ENCODE results near the gene CDKL2. TPM values are rescaled to one million over a fixed set of nuclear protein-coding genes. Genes with fewer than 3 reads are reported as not detected.

The CDKL2 gene
- total and polyA plus RNA-seq, 9 of the 15 experiments (the other 6 are each of a cell fraction or from before 2014, with no cell fraction given) = 0.01 to 0.16 TPM; not detected in 7

GRCh38 chr4:75660491-75660890 lies 30.2 kb upstream of the CDKL2 start:
- ATAC-seq (no peak), DNase-seq (ENCODE audit: extremely low read depth in 1 of 4, low spot score in 3 of 4) (no peak), FAIRE-seq (no peak)
- WGBS (ENCODE audit: insufficient coverage, low coverage, missing lambda C conversion rate) = 84% methylated on average over 2 of the region's 2 CpGs
- Histone ChIP-seq H3K27ac (ENCODE audit: extremely low read depth, low read depth, low read length) (no peak overlapping the region), H3K4me2 (ENCODE audit: insufficient read depth, low read length) (no peak overlapping the region), H3K79me2 (ENCODE audit: control insufficient read depth, insufficient read depth, low read length) (peaks cover 74% of the 10 kb centered on the region), H3K4me1 (replicated peaks in 1 of 2; ENCODE audit: control insufficient read depth in 2 of 2, insufficient read depth in 2 of 2, low read length in 2 of 2) (0 out of 5 replicates have a peak, but pooled peaks cover 0 to 3% of the 10 kb centered on the region in 2 experiments), H3K36me3 (ENCODE audit: control insufficient read depth, insufficient read depth, low read length) (peaks cover 74% of the 10 kb centered on the region), H2AFZ (ENCODE audit: low read depth, low read length) (no peak overlapping the region), H3K9ac (ENCODE audit: insufficient read depth in 1 of 2, low read depth in 2 of 2, low read length in 2 of 2) (no peak overlapping the region), H3K9me3 (replicated peaks; ENCODE audit: control insufficient read depth, insufficient read depth, low read depth, low read length) (no peaks in the 10 kb centered on the region), H3K27me3 (ENCODE audit: control insufficient read depth in 2 of 2, insufficient read depth in 2 of 2, low read length in 2 of 2) (no peaks in the 10 kb centered on the region), H4K20me1 (replicated peaks; ENCODE audit: control insufficient read depth, insufficient read depth, low read length) (peaks cover 5% of the 10 kb centered on the region; the same call in 1 of the 2 replicates), H3K9me1 (ENCODE audit: control insufficient read depth, insufficient read depth, low read length) (no peaks in the 10 kb centered on the region), H3K4me3 (no peak overlapping the region)
- intact Hi-C loops (cut with micrococcal nuclease) (no loop called here), in situ Hi-C loops (cut with MboI) (no loop called here)
- ChIA-PET CTCF (ENCODE audit: low intra/inter-chr PET ratio) (no interaction called here), POLR2A (interaction anchor here (1.0 to 3.4 kb wide), 3 partner anchors 9 to 13 kb away, joined by 4 to 12 read pairs (median 4); partner anchors contain the start of gene G3BP2)
- no TSS peak for BruUV-seq (replicated peaks)
- TF ChIP-seq ZNF24 (IDR thresholded peaks at IDR 0.05) (no peak), ZNF507 (tag; conservative IDR thresholded peaks at IDR 0.05) (no peak), KDM4B (IDR thresholded peaks at IDR 0.05; ENCODE audit: borderline replicate concordance in 2 of 2, low read depth in 1 of 2) (no peak), PATZ1 (CRISPR knock-in tag; IDR thresholded peaks at IDR 0.05; ENCODE audit: borderline replicate concordance) (no peak), ZNF609 (CRISPR knock-in tag; IDR thresholded peaks at IDR 0.05; ENCODE audit: borderline replicate concordance) (no peak), MEF2A (IDR thresholded peaks at IDR 0.05; ENCODE audit: control insufficient read depth, low read depth, low read length) (no peak), ZBED1 (IDR thresholded peaks at IDR 0.05) (no peak), POLR3A (IDR thresholded peaks at IDR 0.05; ENCODE audit: borderline replicate concordance, extremely low read depth, insufficient read depth, insufficient read length) (no peak), FOXA3 (CRISPR knock-in tag; conservative IDR thresholded peaks at IDR 0.05 in 1 of 2, IDR thresholded peaks at IDR 0.05 in 1 of 2) (no peak), CHD2 (IDR thresholded peaks at IDR 0.05; ENCODE audit: low read depth, low read length) (no peak), XRCC4 (IDR thresholded peaks at IDR 0.05; ENCODE audit: extremely low read depth, insufficient read depth, insufficient read length) (no peak), MEIS2 (IDR thresholded peaks at IDR 0.05; ENCODE audit: partially characterized antibody) (no peak), POLR2H (tag; IDR thresholded peaks at IDR 0.05; ENCODE audit: low read depth) (no peak), ZBTB26 (CRISPR knock-in tag; IDR thresholded peaks at IDR 0.05) (no peak)

Data from K562 (cell line).